CD14-positive monocyte (primary cell): ENCODE results near the gene SCRN2. TPM values are rescaled to one million over a fixed set of nuclear protein-coding genes. Genes with fewer than 3 reads are reported as not detected.

ENCODE experiments used
- DNase-seq, 3 donors: peaks; one replicate each; pipeline ENCODE4 v3.0.0-alpha.2; 2011 to 2022
- H2AFZ ChIP-seq: 2 replicates; pipeline ENCODE4 v1.6.0; 2012; ENCODE audit warnings: mild to moderate bottlenecking, low read depth, low read length, inconsistent platforms; ENCODE audit not compliant: insufficient read depth, poor library complexity, severe bottlenecking
- H3K27ac ChIP-seq, 2 donors: 1 replicate in 1 of 2; 2 replicates in 1 of 2; pipeline ENCODE4 v1.5.1; 2012 to 2013; ENCODE audit warnings: low read length in 2 of 2, control low read depth in 1 of 2, inconsistent platforms in 1 of 2, low read depth in 1 of 2, mild to moderate bottlenecking in 1 of 2
- H3K27me3 ChIP-seq, 2 donors: one replicate each; pipeline versions ENCODE4 v1.6.0 to v1.6.1; 2011 to 2013; ENCODE audit warnings: low read length in 2 of 2; ENCODE audit not compliant: control insufficient read depth in 2 of 2, insufficient read depth in 2 of 2
- H3K36me3 ChIP-seq, 2 donors: replicated peaks in 1 of 2; 1 replicate in 1 of 2; 2 replicates in 1 of 2; pipeline versions ENCODE4 v1.5.1 to v1.6.1; 2012 to 2013; ENCODE audit warnings: low read length in 2 of 2, control low read depth in 1 of 2, inconsistent platforms in 1 of 2, mild to moderate bottlenecking in 1 of 2; ENCODE audit not compliant: insufficient read depth in 2 of 2, control insufficient read depth in 1 of 2
- H3K4me1 ChIP-seq, 2 donors: 1 replicate in 1 of 2; 2 replicates in 1 of 2; pipeline versions ENCODE4 v1.5.1 to v1.6.1; 2012 to 2013; ENCODE audit warnings: low read length in 2 of 2, control low read depth in 1 of 2, inconsistent platforms in 1 of 2, mild to moderate bottlenecking in 1 of 2, moderate library complexity in 1 of 2; ENCODE audit not compliant: insufficient read depth in 2 of 2, control insufficient read depth in 1 of 2
- H3K4me2 ChIP-seq: replicated peaks from 2 replicates; pipeline ENCODE3; 2012; ENCODE audit warnings: low read length, moderate library complexity, mild to moderate bottlenecking; ENCODE audit not compliant: poor library complexity, severe bottlenecking; ENCODE audit errors: extremely low read depth
- H3K4me3 ChIP-seq, 3 experiments: fragments of 200-600 bp in 1 of 3; sonication (generic) in 1 of 3; replicated peaks in 1 of 3; 1 replicate in 2 of 3; 2 replicates in 1 of 3; pipeline ENCODE4 v1.5.1; 2011 to 2013; ENCODE audit warnings: low read length in 3 of 3, mild to moderate bottlenecking in 3 of 3, control low read depth in 2 of 3, low read depth in 2 of 3, inconsistent platforms in 1 of 3, moderate library complexity in 1 of 3
- H3K79me2 ChIP-seq: 2 replicates; pipeline ENCODE4 v1.6.0; 2012; ENCODE audit warnings: mild to moderate bottlenecking, control low read depth, inconsistent platforms, low read length, moderate library complexity; ENCODE audit not compliant: insufficient read depth
- H3K9ac ChIP-seq: 2 replicates; pipeline ENCODE4 v1.6.0; 2017; ENCODE audit warnings: low read length, mild to moderate bottlenecking; ENCODE audit not compliant: insufficient read depth, poor library complexity, severe bottlenecking
- H3K9me3 ChIP-seq, 2 donors: replicated peaks in 1 of 2; 1 replicate in 1 of 2; 2 replicates in 1 of 2; pipeline versions ENCODE4 v1.5.1 to v1.6.1; 2012 to 2013; ENCODE audit warnings: low read length in 2 of 2, control low read depth in 1 of 2; ENCODE audit not compliant: control insufficient read depth in 1 of 2, insufficient read depth in 1 of 2
- H4K20me1 ChIP-seq: 2 replicates; pipeline ENCODE4 v1.6.0; 2012; ENCODE audit warnings: mild to moderate bottlenecking, low read length, control low read depth, moderate library complexity; ENCODE audit not compliant: insufficient read depth
- H3K27ac Mint-ChIP-seq, 7 donors: one replicate each; pipeline ENCODE4 v1.8.0; 2020; ENCODE audit warnings: mild to moderate bottlenecking in 7 of 7, mixed read lengths in 7 of 7, moderate library complexity in 6 of 7, inconsistent platforms in 2 of 7
- H3K27me3 Mint-ChIP-seq, 3 donors: one replicate each; pipeline ENCODE4 v1.8.0; 2021 to 2022; ENCODE audit warnings: low read depth in 3 of 3, mild to moderate bottlenecking in 3 of 3, mixed read lengths in 3 of 3, moderate library complexity in 3 of 3, inconsistent platforms in 1 of 3
- H3K36me3 Mint-ChIP-seq, 2 donors: one replicate each; pipeline ENCODE4 v1.8.0; 2020; ENCODE audit warnings: mixed read lengths in 2 of 2, inconsistent platforms in 1 of 2, mild to moderate bottlenecking in 1 of 2
- H3K4me1 Mint-ChIP-seq: one replicate; pipeline ENCODE4 v1.8.0; 2020; ENCODE audit warnings: mild to moderate bottlenecking, mixed read lengths
- H3K4me3 Mint-ChIP-seq, 2 donors: one replicate each; pipeline ENCODE4 v1.8.0; 2020; ENCODE audit warnings: mild to moderate bottlenecking in 2 of 2, mixed read lengths in 2 of 2, moderate library complexity in 1 of 2
- H3K9me3 Mint-ChIP-seq, 7 donors: one replicate each; pipeline ENCODE4 v1.8.0; 2020 to 2022; ENCODE audit warnings: mixed read lengths in 7 of 7, mild to moderate bottlenecking in 6 of 7, moderate library complexity in 6 of 7, inconsistent platforms in 2 of 7
- WGBS: methylation state at CpG from one replicate; pipeline ENCODE4 v1.1.5; 2013; ENCODE audit warnings: missing lambda C conversion rate; ENCODE audit not compliant: insufficient coverage; 5-methylcytosine and 5-hydroxymethylcytosine counted together
- intact Hi-C, 2 donors: fragments of 100-400 bp; cut with micrococcal nuclease; formaldehyde crosslinking; loops; one replicate each; pipeline versions ENCODE4 v1.15.0 to v1.15.1; 2023
- polyA plus RNA-seq, 3 donors: library from polyadenylated mRNA; depleted of rRNA in 1 of 3; unstranded in 2 of 3; stranded (reverse) in 1 of 3; fragments of 300-500 nt in 2 of 3; fragments of >200 nt in 1 of 3; fragmentation: Illumina TruSeq in 2 of 3; gene quantifications; 1 replicate in 2 of 3; 2 replicates in 1 of 3; pipeline ENCODE4 v1.2.3, GENCODE V29; 2012 to 2021
- TF ChIP-seq, protein P1 (sequence below): fragments of 200-600 bp; IDR thresholded peaks from one replicate; pipeline ENCODE4 v1.8.0; 2022; ENCODE audit warnings: antibody characterized with exemption, mild to moderate bottlenecking

SCRN2 gene
- polyA plus RNA-seq, 3 donors: 13.2 to 45.1 (median 14.5) TPM

GRCh38 chr17:47852113-47852949 lies 11.3 kb upstream of the SCRN2 start:
- H3K27ac Mint-ChIP-seq: no peak overlapping the region

GRCh38 chr17:47851764-47852112 lies 10.7 kb upstream of the SCRN2 start:
- DNase-seq: no peak
- Histone ChIP-seq H3K9ac (no peak overlapping the region), H3K4me1 (peaks cover 0 to 11% of the 10 kb centered on the region in 2 donors), H3K4me3 (no peak overlapping the region), H4K20me1 (no peaks in the 10 kb centered on the region), H3K27me3 (peaks cover 71 to 92% of the 10 kb centered on the region in 2 donors), H3K36me3 (no peaks in the 10 kb centered on the region), H3K4me2 (no peak overlapping the region), H3K79me2 (no peaks in the 10 kb centered on the region), H3K27ac (no peak overlapping the region), H3K9me3 (peaks cover 0 to 17% of the 10 kb centered on the region in 2 donors), H2AFZ (no peak overlapping the region)
- peak overlapping the region in 1 of 2 donors; percentile 84 for H3K4me3 Mint-ChIP-seq
- H3K27ac Mint-ChIP-seq: no peak overlapping the region
- TF ChIP-seq, protein P1, sequence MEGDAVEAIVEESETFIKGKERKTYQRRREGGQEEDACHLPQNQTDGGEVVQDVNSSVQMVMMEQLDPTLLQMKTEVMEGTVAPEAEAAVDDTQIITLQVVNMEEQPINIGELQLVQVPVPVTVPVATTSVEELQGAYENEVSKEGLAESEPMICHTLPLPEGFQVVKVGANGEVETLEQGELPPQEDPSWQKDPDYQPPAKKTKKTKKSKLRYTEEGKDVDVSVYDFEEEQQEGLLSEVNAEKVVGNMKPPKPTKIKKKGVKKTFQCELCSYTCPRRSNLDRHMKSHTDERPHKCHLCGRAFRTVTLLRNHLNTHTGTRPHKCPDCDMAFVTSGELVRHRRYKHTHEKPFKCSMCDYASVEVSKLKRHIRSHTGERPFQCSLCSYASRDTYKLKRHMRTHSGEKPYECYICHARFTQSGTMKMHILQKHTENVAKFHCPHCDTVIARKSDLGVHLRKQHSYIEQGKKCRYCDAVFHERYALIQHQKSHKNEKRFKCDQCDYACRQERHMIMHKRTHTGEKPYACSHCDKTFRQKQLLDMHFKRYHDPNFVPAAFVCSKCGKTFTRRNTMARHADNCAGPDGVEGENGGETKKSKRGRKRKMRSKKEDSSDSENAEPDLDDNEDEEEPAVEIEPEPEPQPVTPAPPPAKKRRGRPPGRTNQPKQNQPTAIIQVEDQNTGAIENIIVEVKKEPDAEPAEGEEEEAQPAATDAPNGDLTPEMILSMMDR: no peak
- intact Hi-C loops: no loop called here
- peaks cover 0 to 8% of the 10 kb centered on the region in 2 donors for H3K36me3 Mint-ChIP-seq
- 26% methylated on average over 8 of the region's 11 CpGs for WGBS
- peaks cover 82 to 96% (median 85%) of the 10 kb centered on the region in 3 donors for H3K27me3 Mint-ChIP-seq
- peaks cover 0 to 16% (median 10%) of the 10 kb centered on the region in 7 donors for H3K9me3 Mint-ChIP-seq
- peaks cover 15% of the 10 kb centered on the region for H3K4me1 Mint-ChIP-seq

More at GRCh38 chr17:47852113-47852949, 11.3 kb upstream of the SCRN2 start:
- H2AFZ ChIP-seq: no peak overlapping the region
- H3K4me3 ChIP-seq: no peak overlapping the region
- Mint-ChIP-seq H3K9me3 (peaks cover 0 to 16% (median 10%) of the 10 kb centered on the region in 7 donors), H3K27me3 (peaks cover 76 to 90% (median 79%) of the 10 kb centered on the region in 3 donors), H3K4me1 (peaks cover 15% of the 10 kb centered on the region), H3K36me3 (peaks cover 0 to 8% of the 10 kb centered on the region in 2 donors), H3K4me3 (peak overlapping the region in 1 of 2 donors; percentile 84)
- H3K27me3 ChIP-seq: peaks cover 67 to 86% of the 10 kb centered on the region in 2 donors
- no peaks in the 10 kb centered on the region for H3K79me2 ChIP-seq
- H3K27ac ChIP-seq: no peak overlapping the region
- TF ChIP-seq, protein P1: no peak
- H3K4me1 ChIP-seq: peaks cover 0 to 11% of the 10 kb centered on the region in 2 donors
- WGBS: 10% methylated on average over 17 of the region's 32 CpGs
- H4K20me1 ChIP-seq: no peaks in the 10 kb centered on the region
- intact Hi-C loops: no loop called here
- DNase-seq: no peak
- no peak overlapping the region for H3K9ac ChIP-seq
- H3K9me3 ChIP-seq: peaks cover 0 to 17% of the 10 kb centered on the region in 2 donors
- H3K4me2 ChIP-seq: no peak overlapping the region
- no peaks in the 10 kb centered on the region for H3K36me3 ChIP-seq
